Stimulated activated CD8-positive, alpha-beta memory T cell treated with anti-CD3 and anti-CD28 coated beads, Interleukin-15, amount 100 ng/mL, for 4 hours (primary cell): Measurements from ENCODE around the gene ZNF384.

Source experiments
- DNase-seq, 2 donors: peaks; one replicate each; pipeline ENCODE4 v3.0.0-alpha.2; 2020; ENCODE audit warnings: low read depth in 2 of 2

ZNF384 gene

GRCh38 chr12:6699259-6699988 is 10.2 kb upstream of the ZNF384 start:
- no peak for DNase-seq

DNA sequence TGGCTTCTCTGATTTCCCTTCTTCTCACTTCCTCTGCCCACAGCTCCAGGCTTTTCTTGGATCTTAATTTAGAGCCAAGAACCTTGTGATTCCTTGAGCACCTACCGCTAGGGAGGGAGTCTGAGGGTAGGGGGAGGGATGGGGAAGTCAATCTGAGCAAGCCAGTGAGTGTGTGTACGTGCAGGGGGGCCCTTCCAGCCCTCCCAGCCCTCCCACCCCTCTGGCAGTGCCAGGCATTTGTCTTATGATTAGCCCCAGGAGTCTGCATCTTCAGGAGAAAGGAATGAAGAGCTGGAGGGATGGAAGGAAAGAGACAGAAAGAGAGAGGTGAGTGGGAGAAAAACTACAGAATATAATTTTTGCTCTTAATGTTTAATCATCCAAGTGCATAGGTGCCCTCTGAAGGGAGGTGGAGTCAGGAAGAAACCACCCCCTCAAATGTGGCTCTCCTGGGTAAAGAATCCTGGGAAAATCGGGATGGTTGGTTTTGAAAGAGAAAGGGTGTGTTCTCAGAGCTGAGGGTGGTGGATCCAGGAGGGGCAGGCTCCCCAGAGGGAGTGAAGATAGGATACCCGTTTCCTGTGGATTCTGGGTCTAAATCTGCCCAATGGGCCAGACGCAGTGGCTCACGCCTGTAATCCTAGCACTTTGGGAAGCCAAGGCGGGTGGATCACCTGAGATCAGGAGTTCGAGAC is 9.3 kb upstream of the ZNF384 start:
- DNase-seq: no peak

DNA sequence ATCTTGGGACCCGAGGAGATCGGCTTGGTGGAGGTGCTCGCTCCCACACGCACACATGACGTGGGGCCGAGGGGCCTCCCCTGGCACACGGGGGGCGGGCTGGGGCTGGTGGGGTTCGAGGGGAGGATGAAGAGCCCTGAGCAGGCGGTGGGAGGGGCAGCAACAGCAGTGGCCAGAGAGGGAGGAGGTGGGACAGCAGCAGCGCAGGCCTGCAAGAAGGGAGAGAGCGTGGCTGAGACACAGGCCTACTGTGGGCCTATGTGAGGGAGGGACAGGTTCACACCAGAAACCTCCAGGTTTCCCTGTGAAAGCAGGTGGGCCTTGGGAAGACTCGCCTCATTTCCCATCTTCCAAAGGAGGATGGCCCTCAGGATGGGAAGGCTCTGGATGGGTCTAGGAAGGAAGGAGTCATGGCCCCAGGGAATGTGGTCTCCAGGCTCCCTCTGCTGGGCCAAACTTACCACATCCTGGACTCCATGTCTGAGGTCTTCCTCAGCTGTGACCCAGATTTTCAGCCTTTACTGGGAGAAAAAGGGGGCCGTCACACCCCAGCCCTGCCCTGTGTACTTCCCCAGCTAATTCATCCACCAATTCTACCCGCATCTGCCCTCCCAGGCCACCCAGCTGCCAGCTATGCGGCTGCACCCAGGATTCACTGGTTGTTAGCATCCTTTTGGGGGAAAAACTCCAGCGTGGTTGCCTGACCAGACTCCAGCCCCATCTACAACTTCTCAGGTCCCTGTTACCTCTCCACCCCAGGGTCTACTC is 8.6 kb upstream of the ZNF384 start:
- DNase-seq: no peak

- DNase-seq: no peak
Measured at GRCh38 chr12:6696690-6697583, 7.8 kb upstream of the ZNF384 start.

- no peak for DNase-seq
Measured at GRCh38 chr12:6695313-6696045, 6.3 kb upstream of the ZNF384 start.

GRCh38 chr12:6694701-6695100 is 5.5 kb upstream of the ZNF384 start:
- DNase-seq: no peak

DNA sequence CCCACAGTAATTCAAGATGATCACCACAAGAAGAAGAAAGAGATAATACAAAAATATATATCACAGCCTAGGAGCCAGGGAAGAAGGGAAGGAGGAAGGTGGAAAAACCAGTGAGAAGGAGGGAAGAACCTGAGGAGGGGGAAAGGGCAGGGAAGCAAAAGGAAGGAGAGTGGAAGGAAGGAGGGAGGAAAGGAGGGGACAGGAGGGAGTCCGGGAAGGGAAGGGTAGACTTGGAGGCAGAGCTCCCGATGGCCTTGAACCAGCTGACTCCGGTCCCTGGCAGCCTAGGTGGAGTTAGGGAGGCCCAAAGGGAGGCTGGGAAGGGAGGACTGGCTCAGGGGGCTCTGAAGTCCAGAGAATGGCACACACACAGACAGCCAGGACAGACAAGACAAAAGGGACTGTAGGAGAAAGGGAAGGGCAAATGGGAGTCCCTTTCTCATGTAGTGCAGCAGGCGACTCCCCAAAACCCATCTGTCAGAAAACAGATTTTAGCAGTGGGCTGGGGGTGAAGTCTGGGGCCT is 4.7 kb upstream of the ZNF384 start:
- DNase-seq: no peak

- no peak for DNase-seq
Measured at GRCh38 chr12:6692888-6693287, 3.7 kb upstream of the ZNF384 start.

GRCh38 chr12:6691473-6691872 is 2.3 kb upstream of the ZNF384 start:
- DNase-seq: no peak

GRCh38 chr12:6688543-6688998 is 604 bp downstream of the ZNF384 start:
- DNase-seq: peak in 1 of 2 donors; percentile 70

GRCh38 chr12:6685814-6686213 is 3.4 kb downstream of the ZNF384 start:
- no peak for DNase-seq

DNA sequence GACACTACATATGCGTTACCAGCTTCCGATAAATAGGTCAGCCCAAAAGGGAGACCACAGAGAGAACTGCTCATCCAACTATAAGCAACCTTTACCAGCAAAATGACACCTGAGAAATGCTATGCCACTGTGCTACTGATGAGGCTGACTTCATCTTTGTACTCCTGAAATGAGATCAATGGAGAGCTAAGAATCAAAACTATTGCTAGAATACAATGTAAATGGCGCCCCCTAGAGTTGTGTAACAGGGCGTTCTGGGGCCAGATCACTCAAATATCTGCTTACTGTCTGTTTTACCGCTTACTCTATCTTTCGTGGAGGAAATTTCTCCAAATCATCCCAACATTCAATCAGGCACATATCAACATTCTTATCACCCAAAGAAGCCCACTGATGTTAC is 4.6 kb downstream of the ZNF384 start:
- no peak for DNase-seq

- DNase-seq: no peak
Measured at GRCh38 chr12:6676962-6677361, 12.2 kb downstream of the ZNF384 start.

GRCh38 chr12:6672143-6672542 is 17.0 kb downstream of the ZNF384 start:
- DNase-seq: no peak

DNA sequence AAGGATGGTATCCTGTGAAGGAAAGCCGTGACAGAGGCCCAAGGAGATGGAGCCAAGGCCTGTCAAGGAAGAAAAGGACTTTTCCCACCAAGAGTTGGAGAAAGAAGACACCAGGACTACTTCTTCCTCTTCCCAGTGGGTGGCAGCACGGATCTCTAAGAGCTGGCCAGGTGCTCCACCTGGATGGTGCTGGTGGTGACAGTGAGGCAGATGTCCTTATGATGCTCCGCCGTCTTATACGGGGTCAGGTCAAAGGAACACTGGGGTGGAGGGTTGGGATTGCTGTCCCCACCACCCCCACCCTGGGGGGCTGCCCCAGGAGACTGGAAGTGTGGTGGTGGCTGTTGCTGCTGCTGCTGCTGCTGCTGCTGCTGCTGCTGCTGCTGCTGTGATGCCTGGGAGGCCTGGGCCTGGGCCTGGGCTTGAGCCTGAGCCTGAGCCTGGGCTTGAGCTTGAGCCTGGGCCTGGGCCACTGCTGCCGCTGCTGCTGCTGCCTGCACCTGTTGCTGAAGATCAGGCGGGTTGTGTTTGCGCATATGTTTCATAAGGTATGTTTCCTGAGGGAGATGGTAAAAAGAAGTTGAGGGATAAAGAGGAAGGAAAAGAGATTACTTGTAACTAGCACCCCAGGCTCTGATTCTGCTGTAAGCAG is 21.5 kb downstream of the ZNF384 start:
- DNase-seq: no peak

- DNase-seq: no peak
Measured at GRCh38 chr12:6666211-6666610, 23.0 kb downstream of the ZNF384 start.

DNA sequence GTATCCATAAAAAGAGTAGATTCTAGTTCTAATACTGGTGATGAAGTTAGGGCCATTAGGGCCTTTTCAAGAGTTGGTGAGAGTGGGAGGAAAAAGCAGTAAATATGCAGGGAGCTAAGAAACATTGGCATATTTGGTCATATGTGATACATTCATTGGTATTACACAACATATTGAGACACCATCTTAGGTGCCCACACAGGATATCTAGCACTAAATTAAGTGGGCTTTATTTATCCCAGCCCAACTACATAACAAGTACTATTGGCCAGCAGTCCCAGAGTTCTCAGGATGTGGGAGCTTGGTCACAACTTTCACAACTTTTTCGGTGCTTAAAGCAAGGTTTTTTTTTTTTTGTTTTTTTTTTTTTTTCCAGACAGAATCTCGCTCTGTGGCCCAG is 24.3 kb downstream of the ZNF384 start:
- no peak for DNase-seq

DNA sequence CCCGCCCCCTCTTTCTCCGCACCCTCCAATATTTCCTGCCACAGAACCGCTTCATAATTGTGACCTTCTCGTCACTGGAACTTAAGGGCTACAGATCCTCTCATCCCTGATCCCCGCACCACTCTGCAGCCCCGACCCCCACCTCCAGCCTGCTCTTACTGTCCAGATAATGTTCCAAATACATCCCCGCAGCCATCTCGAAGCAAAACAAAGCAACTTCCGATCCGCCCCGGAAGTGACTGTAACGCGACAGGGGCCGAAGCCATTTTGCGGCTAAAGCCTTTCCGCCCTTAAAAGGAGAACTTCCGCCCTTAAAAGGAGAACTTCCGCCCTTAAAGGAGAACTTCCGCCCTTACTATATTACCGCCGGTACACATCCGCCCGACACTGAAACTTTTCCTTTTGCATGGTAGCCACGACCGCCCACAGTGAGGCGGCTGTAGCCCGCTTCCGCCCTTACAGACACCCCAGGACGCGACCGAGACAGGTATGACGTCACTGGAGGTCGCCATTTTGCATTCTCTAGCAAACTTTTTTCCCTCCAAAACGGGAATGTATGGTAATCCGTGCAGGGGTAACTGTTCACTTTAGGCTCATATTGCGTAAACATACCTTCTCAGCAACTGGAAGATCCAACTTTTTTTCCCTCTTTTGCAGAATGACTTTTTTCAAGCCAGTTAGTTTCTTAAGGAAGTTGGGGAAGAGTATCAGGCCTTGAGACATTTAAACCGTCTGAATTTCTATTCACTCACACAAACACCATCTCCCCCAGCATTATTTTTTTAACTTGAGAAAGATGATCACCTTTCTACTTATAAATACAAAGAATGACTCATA is 26.1 kb downstream of the ZNF384 start, which contains the start of gene ING4:
Gene ING4 (minus strand): TSS at position 214 of the 837 bp plus-strand sequence. CDS start 18 bp downstream, at position 196.
- peak; percentile 88 to 95 for DNase-seq

DNA sequence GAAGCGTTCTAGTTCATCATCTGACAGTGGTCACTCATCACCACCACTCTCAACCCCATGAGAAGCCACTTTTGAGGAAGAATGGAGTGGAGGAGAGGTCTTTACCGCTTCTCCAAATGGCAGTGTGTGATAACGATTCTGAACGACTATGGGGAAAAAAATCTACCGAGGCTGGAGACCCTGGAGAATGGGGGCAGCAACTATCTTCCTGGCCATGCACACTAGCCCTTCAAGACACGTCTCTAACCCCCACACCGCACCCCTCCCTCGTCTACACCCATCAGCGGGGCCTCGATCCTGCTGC is 26.6 kb downstream of the ZNF384 start:
- DNase-seq: no peak
